Erythroblast (primary cell): Measurements from ENCODE around the gene SYTL1.

Experiments
- GATA1 ChIP-seq: IDR thresholded peaks from 2 replicates; pipeline ENCODE4 v1.6.1; 2011; ENCODE audit warnings: low read depth, mild to moderate bottlenecking, control low read depth, low read length, moderate library complexity
- POLR2A ChIP-seq: IDR thresholded peaks from 2 replicates; pipeline ENCODE4 v1.6.1; 2011; ENCODE audit warnings: mild to moderate bottlenecking, low read length

GRCh38 chr1:27400963-27401341 is 59.1 kb downstream of the SYTL1 start:
- TF ChIP-seq POLR2A (no peak), GATA1 (no peak)
